Cardiac septum (tissue), 1 donor: ENCODE results near the gene FBXL13. TPM values are rescaled to one million over a fixed set of nuclear protein-coding genes. Genes with fewer than 3 reads are reported as not detected.
"Not testable (repeated sequence)": the region's sequence is repeated elsewhere in the genome, so short reads cannot be mapped to it uniquely, and the experiment has no call there.

Experiments
- DNase-seq: peaks from one replicate; pipeline ENCODE4 v3.0.0-alpha.2; 2020; ENCODE audit warnings: low spot score
- intact Hi-C: fragments of 100-400 bp; cut with DNase I; formaldehyde crosslinking; loops from one replicate; pipeline ENCODE4 v1.14.0; 2022
- total RNA-seq: library from RNA; stranded (reverse); fragmentation: NEBNext Ultra II Directional; extraction: Animal tissue kit (Norgen Biotek cat#: 25700); gene quantifications from one replicate; pipeline ENCODE4 v1.2.1, GENCODE V29; 2021
- donor health status: DM: no; HTN: no; CAD: no.

The FBXL13 gene
- total RNA-seq, 1 donor from 2014 or later: 0.32 TPM

DNA sequence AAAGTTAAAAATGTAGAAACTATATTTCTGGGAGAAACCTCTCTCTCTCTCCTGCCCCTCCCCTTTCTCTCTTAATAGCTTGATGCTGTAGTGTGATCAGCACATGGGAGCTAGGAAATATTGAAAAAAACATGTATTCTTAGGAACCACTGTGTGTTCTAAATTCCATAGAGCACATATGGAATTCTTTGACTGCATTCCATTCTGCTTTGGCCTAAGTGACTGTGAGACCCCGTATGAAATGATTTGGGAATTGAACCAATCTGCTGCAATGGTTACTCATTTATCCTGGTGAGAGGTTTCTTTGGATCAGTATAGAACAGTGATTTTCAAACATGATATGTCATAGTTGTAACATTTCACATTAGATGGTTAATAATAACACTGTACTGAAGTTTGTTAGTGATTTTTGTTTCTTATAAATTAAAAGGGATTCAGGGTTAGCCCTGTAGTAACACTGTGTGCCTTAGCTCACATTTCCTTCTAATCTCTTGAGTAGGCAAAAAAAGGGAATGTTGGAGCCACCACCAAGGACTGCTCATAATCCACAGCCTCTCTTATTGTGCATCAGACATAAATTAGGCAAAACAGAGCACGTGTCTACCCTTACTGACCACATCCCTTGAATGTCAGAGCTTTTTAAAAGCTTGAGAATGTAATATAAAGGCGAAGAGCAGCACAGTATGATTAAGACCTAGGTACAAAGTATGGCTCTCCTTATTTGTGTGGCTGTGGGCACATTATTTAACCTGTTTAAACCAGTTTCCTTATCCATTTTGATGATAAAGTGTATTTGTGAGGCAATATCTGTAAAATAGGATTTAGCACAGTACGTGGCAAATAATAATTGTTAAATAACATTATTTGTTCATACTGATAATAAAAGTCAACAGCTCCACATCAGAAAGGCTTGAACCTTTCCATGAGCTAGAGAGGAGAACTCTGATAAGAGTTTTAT is 256.7 kb downstream of the FBXL13 start:
- intact Hi-C loops: no loop called here
- no peak for DNase-seq

DNA sequence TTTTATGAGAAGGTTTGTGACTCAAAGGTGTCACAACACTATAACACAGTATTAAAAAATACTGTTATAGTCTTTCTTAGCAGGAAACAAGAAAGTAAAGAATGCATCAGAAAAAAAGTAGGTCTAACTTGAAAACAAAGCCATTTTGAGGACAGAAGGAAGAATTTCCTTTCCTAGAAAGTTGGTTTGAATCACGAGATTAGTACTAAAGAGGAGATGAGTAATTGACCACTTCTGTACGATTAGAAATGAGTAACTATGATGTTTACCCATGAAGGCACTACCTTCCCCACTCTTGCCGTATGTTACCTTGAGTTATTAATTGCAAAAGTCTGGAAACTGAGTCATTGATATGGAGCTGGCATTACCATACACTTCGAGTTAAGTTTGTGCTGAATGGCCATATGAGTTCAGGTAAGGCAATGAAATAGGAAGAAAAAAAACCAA is 260.5 kb downstream of the FBXL13 start:
- intact Hi-C loops: no loop called here
- no peak for DNase-seq

DNA sequence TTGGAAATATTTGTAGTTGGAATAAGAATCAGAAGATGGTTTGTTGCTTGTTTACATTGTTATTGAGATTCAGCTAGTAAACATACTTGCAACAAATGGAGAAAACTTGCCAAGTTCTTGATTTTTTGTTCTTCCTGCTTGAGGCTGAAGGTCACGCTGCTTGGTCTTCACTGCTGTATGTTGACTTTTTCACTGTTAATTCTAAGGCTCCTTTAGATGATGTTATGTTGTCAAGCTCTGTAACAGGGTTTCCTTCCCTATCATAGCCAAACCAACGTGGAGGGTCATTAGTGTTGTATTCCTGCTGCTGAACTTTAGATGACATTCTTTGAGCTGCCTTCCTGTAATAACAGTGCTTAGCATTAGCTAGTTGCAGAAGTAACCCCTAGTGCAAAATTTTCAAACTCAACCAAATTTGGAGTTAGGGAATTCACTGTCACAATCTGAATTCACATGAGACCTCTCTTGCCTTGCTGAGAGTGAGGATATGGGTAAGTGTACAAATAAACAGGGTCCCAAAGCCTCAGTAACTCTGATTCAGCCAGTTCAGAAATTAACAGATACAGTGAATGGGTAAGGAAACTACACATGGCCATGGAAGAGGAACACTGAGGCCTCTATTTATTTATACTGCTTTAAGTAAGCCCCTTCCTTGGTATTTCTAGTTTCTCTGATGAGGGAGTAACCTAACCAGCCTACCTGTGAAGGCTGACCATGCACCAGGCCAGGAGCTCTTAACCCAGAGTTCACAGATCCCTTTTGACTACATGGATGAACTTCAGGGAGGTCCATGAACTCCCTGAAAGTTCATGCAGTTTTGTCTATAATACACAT is 261.2 kb downstream of the FBXL13 start:
- intact Hi-C loops: no loop called here
- DNase-seq: no peak

DNA sequence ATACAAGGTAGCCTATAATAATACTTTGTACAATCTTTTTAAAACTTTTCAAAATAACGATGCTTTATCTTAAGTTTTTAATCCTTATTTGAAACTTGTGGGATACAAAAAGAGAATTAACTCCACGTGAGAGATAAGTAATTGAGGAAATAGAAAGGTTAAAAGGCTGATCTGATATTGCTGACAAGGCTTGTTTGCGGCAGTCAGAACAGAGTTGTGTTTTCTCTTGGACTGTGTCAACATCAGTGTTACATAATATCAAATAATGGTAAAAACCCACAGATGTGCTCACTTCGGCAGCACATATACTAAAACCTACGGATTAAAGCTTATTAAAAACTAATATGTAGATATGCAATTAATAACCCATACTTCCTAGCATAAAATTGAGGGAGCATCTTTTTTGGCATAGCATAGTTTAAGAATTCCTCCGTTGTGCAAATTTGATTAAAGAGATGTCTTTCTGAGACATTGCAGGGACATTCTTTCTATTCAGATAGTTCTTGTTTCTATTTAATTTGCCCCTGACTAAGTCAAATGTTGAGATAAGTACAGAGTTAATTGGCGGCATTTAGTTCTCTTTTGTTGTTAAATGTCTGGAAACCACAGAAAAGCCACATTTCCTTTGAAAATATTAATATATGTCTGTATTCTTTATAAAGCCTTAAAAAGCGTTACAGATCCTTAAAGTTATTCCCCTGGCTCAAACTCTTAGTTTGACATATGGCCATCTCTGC is 262.5 kb downstream of the FBXL13 start:
- no peak for DNase-seq

DNA sequence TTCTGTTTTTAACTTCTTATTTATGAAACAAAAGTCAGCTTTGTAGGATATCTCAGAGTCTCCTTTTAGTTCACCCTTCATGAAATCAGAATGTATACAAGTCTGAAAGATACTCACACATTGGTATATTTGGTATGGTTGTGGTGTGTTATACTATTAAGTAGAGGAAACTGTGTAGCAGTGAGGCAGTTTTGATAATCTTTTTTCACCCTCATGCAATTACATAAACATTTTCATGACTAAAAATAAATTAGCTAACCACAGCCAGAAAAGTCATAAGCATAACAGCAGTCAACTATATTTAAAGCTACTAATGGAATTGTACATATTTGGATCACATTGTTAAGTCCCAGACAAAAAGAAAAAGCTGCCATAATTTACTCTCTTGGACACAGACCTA is 263.7 kb downstream of the FBXL13 start:
- intact Hi-C loops: no loop called here
- no peak for DNase-seq

More for the DNA sequence above, 262.5 kb downstream of the FBXL13 start:
- intact Hi-C loops: no loop called here

DNA sequence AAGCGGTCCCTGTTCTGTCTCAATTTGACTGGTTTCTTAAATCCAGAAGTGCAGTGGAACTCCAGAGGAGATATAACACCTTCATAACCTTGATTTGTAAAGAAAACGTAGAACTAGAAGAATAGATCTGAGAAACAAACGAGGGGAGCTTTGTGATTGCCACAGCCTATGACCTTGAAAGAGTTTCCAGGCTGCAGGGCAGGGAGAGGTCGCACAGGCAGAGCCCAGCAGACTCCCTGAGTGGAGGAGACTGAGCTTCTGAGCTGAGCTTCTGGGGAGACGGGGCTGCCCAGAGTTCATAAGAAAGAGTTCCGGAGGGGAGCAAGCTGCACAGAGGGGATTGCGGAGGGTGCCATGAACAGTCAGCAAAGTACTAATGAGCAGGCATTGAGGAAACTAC is 268.0 kb downstream of the FBXL13 start:
- intact Hi-C loops: no loop called here

DNA sequence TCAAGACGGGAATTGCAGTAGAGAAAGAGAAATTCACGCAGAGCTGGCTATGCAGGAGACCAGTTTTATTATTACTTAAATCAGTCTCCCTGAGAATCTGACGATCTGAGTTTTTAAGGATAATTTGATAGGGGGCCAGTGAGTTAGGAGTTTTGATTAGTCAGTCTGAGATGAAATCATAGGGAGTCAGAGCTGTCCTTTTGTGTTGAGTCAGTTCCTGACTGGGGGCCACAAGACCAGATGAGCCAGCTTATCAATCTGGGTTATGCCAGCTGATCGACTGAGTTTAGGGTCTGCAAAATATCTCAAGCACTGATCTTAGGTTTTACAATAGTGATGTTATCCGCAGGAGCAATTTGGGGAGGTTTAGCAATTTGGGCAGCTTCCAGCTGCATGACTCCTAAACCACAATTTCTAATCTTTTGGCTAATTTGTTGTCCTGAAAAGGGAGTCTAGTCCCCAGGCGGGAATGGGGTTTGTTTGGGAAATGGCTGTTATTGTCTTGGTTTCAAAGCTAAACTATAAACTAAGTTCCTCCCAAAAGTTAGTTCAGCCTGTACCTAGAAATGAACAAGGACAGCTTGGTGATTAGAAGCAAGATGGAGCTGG is 278.5 kb downstream of the FBXL13 start:
- DNase-seq, intact Hi-C loops: not testable (repeated sequence)

More for the DNA sequence above, 268.0 kb downstream of the FBXL13 start:
- no peak for DNase-seq

DNA sequence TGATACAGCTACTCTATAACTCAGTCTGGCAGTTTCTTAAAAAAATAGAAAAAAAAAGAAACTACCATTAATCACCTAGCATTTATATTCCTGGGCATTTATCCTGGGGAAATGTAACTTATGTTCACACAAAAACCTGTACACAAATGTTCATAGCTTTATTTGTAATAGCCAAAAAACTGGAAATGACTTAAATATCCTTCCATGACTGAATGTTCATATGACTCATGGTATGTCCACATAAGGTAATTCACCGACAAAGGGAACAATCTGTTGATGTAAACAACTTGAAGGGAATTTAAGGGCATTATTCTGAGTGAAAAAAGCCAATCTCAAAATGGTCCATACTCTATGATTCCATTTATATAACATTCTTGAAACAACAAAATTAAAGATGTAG is 280.0 kb downstream of the FBXL13 start:
- intact Hi-C loops: not testable (repeated sequence)

DNA sequence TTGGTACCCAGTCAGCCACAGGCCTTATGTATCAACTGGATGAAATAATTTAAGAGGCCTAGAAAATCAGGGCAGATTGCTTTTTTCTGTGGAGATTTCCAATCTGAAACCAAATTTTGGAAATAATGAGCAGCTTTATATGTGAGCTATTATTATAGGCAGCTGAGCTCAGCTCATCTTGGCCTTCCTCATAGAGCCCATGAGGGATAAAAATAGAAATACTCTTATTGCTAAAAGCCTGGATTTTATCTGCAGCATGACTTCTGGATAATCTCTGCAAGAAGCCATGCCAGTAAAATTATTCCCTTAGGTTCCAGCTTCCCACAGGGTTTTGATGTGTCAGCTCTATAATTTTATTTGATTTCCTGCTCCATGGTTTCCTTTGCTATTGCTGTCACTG is 282.8 kb downstream of the FBXL13 start:
- intact Hi-C loops, DNase-seq: not testable (repeated sequence)

More for the DNA sequence above, 280.0 kb downstream of the FBXL13 start:
- DNase-seq: not testable (repeated sequence)

DNA sequence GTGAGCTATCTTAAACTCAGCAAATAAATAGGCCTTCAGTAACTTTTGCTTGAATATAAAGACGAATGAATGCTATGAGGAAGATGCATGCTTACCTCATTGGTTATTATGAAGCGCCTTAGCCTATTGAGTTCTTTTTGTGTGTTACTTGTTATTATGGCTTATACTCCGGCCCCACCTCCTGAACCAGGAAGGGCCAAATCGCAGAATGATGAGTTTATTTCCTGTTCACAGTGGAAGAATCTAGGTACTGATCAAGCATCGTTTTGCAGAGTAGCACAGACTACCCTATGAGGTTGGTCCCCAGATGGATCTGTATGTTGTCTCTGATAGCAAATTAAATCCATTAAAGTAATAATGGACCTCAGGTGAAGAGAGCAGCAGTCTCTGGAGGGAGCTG is 283.2 kb downstream of the FBXL13 start:
- DNase-seq, intact Hi-C loops: not testable (repeated sequence)

DNA sequence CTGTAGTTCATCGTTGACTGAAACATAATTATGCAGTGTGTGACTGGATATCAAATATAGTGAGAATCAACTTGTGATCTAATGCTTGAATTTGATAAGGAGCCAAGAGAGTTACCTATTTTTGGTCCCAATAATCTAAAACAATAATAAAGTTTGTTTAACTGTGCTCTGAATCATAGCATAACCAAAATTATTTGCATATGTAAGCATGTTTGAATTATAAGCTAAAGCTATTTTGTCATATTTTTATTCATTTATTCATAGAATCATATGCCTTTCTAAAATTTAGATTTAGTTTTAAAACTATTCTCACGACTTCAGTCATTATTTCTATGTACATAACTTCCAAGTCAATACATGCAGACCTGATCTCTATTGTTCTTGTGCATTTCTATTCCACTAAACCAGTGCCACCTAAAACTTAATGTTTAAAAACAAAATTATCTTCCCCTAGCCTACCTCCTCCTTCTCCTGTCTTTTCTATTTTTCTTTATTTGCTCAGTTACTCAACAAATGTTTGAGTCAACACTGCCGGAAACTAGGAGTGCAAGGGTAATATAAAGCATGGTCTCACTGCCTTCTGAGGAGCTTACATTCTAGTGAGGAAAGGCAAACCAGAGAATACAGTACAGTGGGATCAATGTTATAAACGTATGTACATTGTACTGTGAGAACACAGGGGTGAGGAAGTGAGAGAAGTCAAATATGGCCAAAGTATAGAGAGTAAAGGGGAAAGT is 284.1 kb downstream of the FBXL13 start:
- intact Hi-C loops, DNase-seq: not testable (repeated sequence)

DNA sequence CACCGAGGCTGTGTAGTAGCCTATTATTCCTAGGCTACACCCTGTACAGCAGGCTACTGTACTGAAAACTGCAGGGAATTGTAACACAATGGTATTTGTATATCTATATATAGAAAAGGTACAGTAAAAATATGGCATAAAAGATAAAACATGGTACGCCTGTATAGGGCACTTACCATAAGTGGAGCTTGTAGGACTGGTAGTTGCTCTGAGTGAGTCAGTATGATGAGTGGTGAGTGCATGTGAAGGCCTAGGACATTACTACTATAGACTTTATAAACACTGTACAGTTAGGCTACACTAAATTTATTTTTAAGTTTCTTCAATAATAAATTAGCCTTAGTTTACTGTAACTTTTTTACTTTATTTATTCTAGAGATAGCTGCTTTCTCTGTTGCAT is 285.8 kb downstream of the FBXL13 start:
- DNase-seq, intact Hi-C loops: not testable (repeated sequence)

DNA sequence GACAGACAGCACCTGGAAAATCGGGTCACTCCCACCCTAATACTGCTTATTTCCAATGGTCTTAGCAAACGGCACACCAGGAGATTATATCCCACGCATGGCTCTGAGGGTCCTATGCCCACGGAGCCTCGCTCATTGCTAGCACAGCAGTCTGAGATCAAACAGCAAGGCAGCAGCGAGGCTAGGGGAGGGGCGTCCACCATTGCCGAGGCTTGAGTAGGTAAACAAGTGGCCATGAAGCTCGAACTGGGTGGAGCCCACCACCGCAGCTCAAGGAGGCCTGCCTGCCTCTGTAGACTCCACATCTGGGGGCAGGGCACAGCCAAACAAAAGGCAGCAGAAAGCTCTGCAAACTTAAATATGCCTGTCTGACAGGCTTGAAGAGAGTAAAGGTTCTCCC is 293.7 kb downstream of the FBXL13 start:
- not testable (repeated sequence) for DNase-seq

DNA sequence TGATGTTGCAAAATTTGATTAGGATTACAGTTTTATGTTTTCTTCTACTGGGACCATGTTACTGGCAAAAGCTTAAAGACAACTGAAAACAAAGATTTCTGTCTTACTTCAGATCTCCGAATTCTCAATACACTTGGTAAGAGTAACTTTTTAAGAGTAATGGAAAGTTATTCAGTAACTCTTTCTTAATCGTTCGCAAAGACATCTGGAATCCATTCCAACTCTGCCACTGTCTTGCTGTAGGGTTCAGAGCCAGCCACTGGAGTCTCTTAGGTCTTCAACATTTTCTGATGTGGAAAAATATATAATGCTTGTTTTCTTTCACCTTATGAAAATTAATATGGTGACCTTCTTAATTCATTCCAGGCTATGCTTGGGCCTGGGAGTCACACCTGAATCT is 295.9 kb downstream of the FBXL13 start:
- intact Hi-C loops, DNase-seq: not testable (repeated sequence)

More for the DNA sequence above, 293.7 kb downstream of the FBXL13 start:
- intact Hi-C loops: not testable (repeated sequence)

DNA sequence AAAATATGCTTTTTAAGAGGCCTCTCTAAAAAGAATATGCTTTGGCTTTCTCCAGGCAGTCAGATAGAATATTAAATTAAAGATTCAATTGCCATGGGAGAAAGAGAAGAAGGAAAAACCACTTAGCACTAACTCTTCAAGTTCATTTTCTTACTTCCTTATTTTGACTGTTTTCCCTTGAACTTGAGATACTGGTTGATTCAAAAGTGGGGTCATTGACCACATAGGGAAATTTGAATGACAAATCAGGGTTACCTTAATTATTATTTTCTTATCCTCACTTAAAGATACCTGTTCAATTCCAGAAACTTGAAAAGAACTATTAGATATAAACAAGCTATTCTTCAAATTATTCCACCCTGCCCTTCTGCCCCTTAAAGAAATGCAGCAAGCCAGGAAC is 298.4 kb downstream of the FBXL13 start:
- intact Hi-C loops, DNase-seq: not testable (repeated sequence)

DNA sequence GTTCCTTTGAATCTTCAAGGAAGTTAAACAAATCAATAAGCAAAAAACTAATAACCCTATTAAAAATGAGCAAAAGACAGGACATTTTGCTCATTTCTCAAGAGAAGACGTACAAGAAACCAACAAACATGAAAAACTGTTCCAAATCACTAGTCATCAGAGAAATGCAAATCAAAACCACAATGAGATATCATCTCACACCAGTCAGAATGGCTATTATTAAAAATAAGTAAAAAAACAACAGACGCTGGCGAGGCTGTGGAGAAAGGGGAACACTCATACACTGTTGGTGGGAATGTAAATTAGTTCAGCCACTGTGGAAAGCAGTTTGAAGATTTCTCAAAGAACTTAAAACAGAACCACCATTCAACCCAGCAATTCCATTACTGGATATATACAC is 304.1 kb downstream of the FBXL13 start:
- intact Hi-C loops, DNase-seq: not testable (repeated sequence)

DNA sequence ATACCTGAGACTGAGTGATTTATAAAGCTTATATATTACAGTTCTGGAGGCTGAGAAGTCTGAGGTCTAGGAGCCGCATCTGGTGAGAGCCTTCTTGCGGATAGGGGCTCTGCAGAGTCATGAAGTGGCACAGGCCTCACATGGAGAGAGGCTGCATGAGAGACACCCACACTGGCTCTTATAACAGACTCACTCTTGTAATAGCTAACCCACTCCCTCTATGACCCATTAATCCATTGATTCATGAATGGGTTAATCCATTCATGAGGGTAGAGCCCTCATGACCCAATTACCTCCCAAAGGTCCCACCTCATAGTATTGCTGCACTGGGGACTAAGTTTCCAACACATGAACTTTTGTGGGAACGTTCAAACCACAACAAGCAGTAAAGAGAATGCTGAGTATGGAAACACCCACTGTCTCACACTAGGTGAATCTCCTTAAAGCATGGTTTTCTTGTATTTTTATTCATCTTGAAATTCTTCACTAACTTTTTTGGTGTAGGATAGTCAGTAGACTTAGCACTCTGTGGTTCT is 304.9 kb downstream of the FBXL13 start:
- intact Hi-C loops: not testable (repeated sequence)

DNA sequence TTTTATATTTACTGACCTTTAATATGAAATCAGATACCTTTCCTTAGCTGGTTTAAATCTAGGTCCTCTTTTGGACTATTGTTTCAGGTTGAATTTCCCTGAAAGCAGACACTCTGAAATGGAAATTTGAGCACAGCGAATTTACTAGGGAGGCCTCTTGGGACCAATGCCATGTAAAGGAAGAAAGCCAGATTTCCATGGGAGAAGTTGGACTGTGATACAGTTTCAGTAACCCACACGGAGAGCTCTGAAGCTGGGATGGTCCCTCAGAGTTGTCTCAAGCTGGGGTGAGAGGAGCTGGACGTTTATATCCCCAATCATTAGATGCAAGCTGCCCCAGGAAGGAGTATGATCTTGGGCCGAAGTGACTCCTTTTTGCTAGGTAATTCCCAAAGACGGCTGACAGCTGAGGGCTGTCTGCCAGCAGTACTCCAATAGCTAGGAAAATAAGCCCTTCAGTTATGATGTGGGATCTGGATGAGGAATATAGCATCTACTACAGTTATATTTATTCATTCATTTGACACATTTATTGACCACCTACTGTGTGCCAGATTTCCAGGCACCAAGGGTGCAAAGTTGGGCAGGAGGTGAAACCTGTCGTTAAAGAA is 311.2 kb downstream of the FBXL13 start:
- DNase-seq, intact Hi-C loops: not testable (repeated sequence)

More for the DNA sequence above, 304.9 kb downstream of the FBXL13 start:
- not testable (repeated sequence) for DNase-seq
